ENCODE measurements around the gene ARID1B. TPM values are rescaled to one million over a fixed set of nuclear protein-coding genes. Genes with fewer than 3 reads are reported as not detected.

Gene ARID1B
- total and polyA plus RNA-seq, 9 of the 15 experiments (the other 6 are each of a cell fraction or from before 2014, with no cell fraction given): 12.5 to 50.5 (median 25.8) TPM

GRCh38 chr6:157076451-157076822 is 299.3 kb downstream of the ARID1B start:
- Histone ChIP-seq H2AFZ (ENCODE audit: low read depth, low read length) (no peak overlapping the region), H3K36me3 (ENCODE audit: control insufficient read depth, insufficient read depth, low read length) (peaks cover 2% of the 10 kb centered on the region; the same call in 1 of the 3 replicates), H3K9ac (ENCODE audit: insufficient read depth in 1 of 2, low read depth in 2 of 2, low read length in 2 of 2) (no peak overlapping the region), H3K9me1 (ENCODE audit: control insufficient read depth, insufficient read depth, low read length) (no peaks in the 10 kb centered on the region), H3K27me3 (ENCODE audit: control insufficient read depth in 2 of 2, insufficient read depth in 2 of 2, low read length in 2 of 2) (no peaks in the 10 kb centered on the region), H3K4me1 (replicated peaks in 1 of 2; ENCODE audit: control insufficient read depth in 2 of 2, insufficient read depth in 2 of 2, low read length in 2 of 2) (peaks cover 0 to 7% of the 10 kb centered on the region in 2 experiments; a peak in 3 of 5 replicates), H3K4me2 (ENCODE audit: insufficient read depth, low read length) (no peak overlapping the region), H3K27ac (ENCODE audit: extremely low read depth, low read depth, low read length) (no peak overlapping the region), H3K4me3 (no peak overlapping the region), H3K79me2 (ENCODE audit: control insufficient read depth, insufficient read depth, low read length) (no peaks in the 10 kb centered on the region), H4K20me1 (replicated peaks; ENCODE audit: control insufficient read depth, insufficient read depth, low read length) (no peaks in the 10 kb centered on the region), H3K9me3 (replicated peaks; ENCODE audit: control insufficient read depth, insufficient read depth, low read depth, low read length) (no peaks in the 10 kb centered on the region)
- ATAC-seq: no peak
- POLR2A ChIA-PET: no interaction called here
- no peak for FAIRE-seq
- BruUV-seq (replicated peaks): no TSS peak
- TF ChIP-seq GTF2B (IDR thresholded peaks at IDR 0.05; ENCODE audit: extremely low read depth, insufficient read length): no peak
- TF ChIP-seq TAF15 (IDR thresholded peaks at IDR 0.05; ENCODE audit: low read depth, low read length): no peak
- no peak for TF ChIP-seq HLTF (IDR thresholded peaks at IDR 0.05)
- TF ChIP-seq STAT5B (CRISPR knock-in tag; IDR thresholded peaks at IDR 0.05): no peak
- TF ChIP-seq, protein P1, sequence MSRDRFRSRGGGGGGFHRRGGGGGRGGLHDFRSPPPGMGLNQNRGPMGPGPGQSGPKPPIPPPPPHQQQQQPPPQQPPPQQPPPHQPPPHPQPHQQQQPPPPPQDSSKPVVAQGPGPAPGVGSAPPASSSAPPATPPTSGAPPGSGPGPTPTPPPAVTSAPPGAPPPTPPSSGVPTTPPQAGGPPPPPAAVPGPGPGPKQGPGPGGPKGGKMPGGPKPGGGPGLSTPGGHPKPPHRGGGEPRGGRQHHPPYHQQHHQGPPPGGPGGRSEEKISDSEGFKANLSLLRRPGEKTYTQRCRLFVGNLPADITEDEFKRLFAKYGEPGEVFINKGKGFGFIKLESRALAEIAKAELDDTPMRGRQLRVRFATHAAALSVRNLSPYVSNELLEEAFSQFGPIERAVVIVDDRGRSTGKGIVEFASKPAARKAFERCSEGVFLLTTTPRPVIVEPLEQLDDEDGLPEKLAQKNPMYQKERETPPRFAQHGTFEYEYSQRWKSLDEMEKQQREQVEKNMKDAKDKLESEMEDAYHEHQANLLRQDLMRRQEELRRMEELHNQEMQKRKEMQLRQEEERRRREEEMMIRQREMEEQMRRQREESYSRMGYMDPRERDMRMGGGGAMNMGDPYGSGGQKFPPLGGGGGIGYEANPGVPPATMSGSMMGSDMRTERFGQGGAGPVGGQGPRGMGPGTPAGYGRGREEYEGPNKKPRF (IDR thresholded peaks at IDR 0.05; ENCODE audit: low read depth, low read length): no peak
- no peak for TF ChIP-seq SRF (CRISPR knock-in tag; IDR thresholded peaks at IDR 0.05)
- TF ChIP-seq COPS2 (conservative IDR thresholded peaks at IDR 0.05): no peak
- TF ChIP-seq ZNF384 (IDR thresholded peaks at IDR 0.05; ENCODE audit: low read depth, low read length): no peak
- TF ChIP-seq MLX (CRISPR knock-in tag; conservative IDR thresholded peaks at IDR 0.05): no peak
- no peak for TF ChIP-seq ZNF584 (CRISPR knock-in tag; IDR thresholded peaks at IDR 0.05; ENCODE audit: low read depth)
- CTCF ChIA-PET (ENCODE audit: low intra/inter-chr PET ratio): no interaction called here
- DNase-seq (ENCODE audit: extremely low read depth in 1 of 4, low spot score in 3 of 4): no peak
- in situ Hi-C loops (cut with MboI) (no loop called here), intact Hi-C loops (cut with micrococcal nuclease) (no loop called here)
